Stimulated activated CD4-positive, alpha-beta T cell treated with anti-CD3 and anti-CD28 coated beads, Interleukin-4, amount 100 ng/mL, for 1 hour (primary cell): ENCODE data around the gene DUS3L.

ENCODE experiments used
- DNase-seq: peaks from one replicate; pipeline ENCODE4 v3.0.0-alpha.2; 2020

The DUS3L gene

GRCh38 chr19:5822181-5822844 is 31.4 kb upstream of the DUS3L start:
- no peak for DNase-seq

- no peak for DNase-seq
These were observed 30.7 kb upstream of the DUS3L start for GRCh38 chr19:5821521-5822180.

- no peak for DNase-seq
These were observed 29.8 kb upstream of the DUS3L start for GRCh38 chr19:5820785-5821184.

- no peak for DNase-seq
These were observed 27.6 kb upstream of the DUS3L start for GRCh38 chr19:5818594-5818993.

GRCh38 chr19:5817218-5817617 is 26.3 kb upstream of the DUS3L start:
- no peak for DNase-seq

- no peak for DNase-seq
These were observed 23.9 kb upstream of the DUS3L start for GRCh38 chr19:5814852-5815246.

- DNase-seq: no peak
These were observed 23.3 kb upstream of the DUS3L start for GRCh38 chr19:5814123-5814851.

- no peak for DNase-seq
These were observed 20.2 kb upstream of the DUS3L start for GRCh38 chr19:5811117-5811516.

- no peak for DNase-seq
These were observed 18.5 kb upstream of the DUS3L start for GRCh38 chr19:5809469-5809868.

GRCh38 chr19:5809053-5809452 is 18.1 kb upstream of the DUS3L start:
- DNase-seq: no peak

- no peak for DNase-seq
These were observed 17.3 kb upstream of the DUS3L start for GRCh38 chr19:5808120-5808816.

GRCh38 chr19:5806905-5807304 is 15.9 kb upstream of the DUS3L start:
- no peak for DNase-seq

GRCh38 chr19:5806133-5806489 is 15.1 kb upstream of the DUS3L start:
- no peak for DNase-seq

GRCh38 chr19:5805462-5806132 is 14.6 kb upstream of the DUS3L start:
- peak; percentile 70 for DNase-seq

GRCh38 chr19:5804516-5805461 is 13.8 kb upstream of the DUS3L start, which contains the start of gene NRTN:
Gene NRTN, plus strand, starts transcription at chr19:5805067. Its CDS starts 19,099 bp downstream, at chr19:5824166.
- DNase-seq: peak; percentile 63

GRCh38 chr19:5803752-5804515 is 13.0 kb upstream of the DUS3L start:
- DNase-seq: peak; percentile 95

GRCh38 chr19:5803441-5803751 is 12.4 kb upstream of the DUS3L start:
- no peak for DNase-seq

- no peak for DNase-seq
These were observed 11.0 kb upstream of the DUS3L start for GRCh38 chr19:5801796-5802619.

GRCh38 chr19:5800361-5801270 is 9.7 kb upstream of the DUS3L start:
- no peak for DNase-seq
